Neural progenitor cell (in vitro differentiated cells): ENCODE data around the gene PLEKHG2. TPM values are rescaled to one million over a fixed set of nuclear protein-coding genes. Genes with fewer than 3 reads are reported as not detected.
A peak's percentile ranks its signal among the peaks of the same experiment; 100 is the strongest.

Experiments used
- DNase-seq: peaks from one replicate; pipeline ENCODE4 v3.0.0-alpha.2; 2016; ENCODE audit warnings: low spot score
- H2AFZ ChIP-seq: fragments of 200-600 bp; sonication (generic); replicated peaks from 2 replicates; pipeline ENCODE4 v1.6.1; 2016; ENCODE audit warnings: antibody characterized with exemption
- H3F3A ChIP-seq: fragments of 200-600 bp; sonication (generic); 2 replicates; pipeline ENCODE4 v1.6.1; 2016; ENCODE audit warnings: antibody characterized with exemption, low read depth
- H3K27ac ChIP-seq: fragments of 200-600 bp; sonication (generic); 2 replicates; pipeline ENCODE4 v1.5.1; 2016; ENCODE audit warnings: mild to moderate bottlenecking
- H3K27me3 ChIP-seq: fragments of 200-600 bp; sonication (generic); 2 replicates; pipeline ENCODE4 v1.6.1; 2016; ENCODE audit warnings: mild to moderate bottlenecking, moderate library complexity
- H3K36me3 ChIP-seq: fragments of 200-600 bp; sonication (generic); 2 replicates; pipeline ENCODE4 v1.5.1; 2016
- H3K4me1 ChIP-seq: fragments of 200-600 bp; sonication (generic); 2 replicates; pipeline ENCODE4 v1.6.1; 2016; ENCODE audit warnings: mixed run types
- H3K4me2 ChIP-seq: fragments of 200-600 bp; sonication (generic); 2 replicates; pipeline ENCODE4 v1.6.1; 2016
- H3K4me3 ChIP-seq: fragments of 200-600 bp; sonication (generic); 2 replicates; pipeline ENCODE4 v1.5.1; 2016
- H3K79me2 ChIP-seq: fragments of 200-600 bp; sonication (generic); 2 replicates; pipeline ENCODE4 v1.6.1; 2016; ENCODE audit warnings: low read depth
- H3K9ac ChIP-seq: fragments of 200-600 bp; sonication (generic); 2 replicates; pipeline ENCODE4 v1.6.1; 2016
- H3K9me3 ChIP-seq: fragments of 200-600 bp; sonication (generic); 2 replicates; pipeline ENCODE4 v1.5.1; 2016; ENCODE audit warnings: low read depth
- H4K20me1 ChIP-seq: fragments of 200-600 bp; sonication (generic); 2 replicates; pipeline ENCODE4 v1.6.1; 2016; ENCODE audit warnings: low read depth
- H3K27ac Mint-ChIP-seq: 3 replicates; pipeline ENCODE4 v1.8.0; 2021; ENCODE audit warnings: mixed read lengths
- H3K27me3 Mint-ChIP-seq: 2 replicates; pipeline ENCODE4 v1.8.0; 2022; ENCODE audit warnings: low read depth, mild to moderate bottlenecking, inconsistent platforms, moderate library complexity, mixed read lengths; ENCODE audit not compliant: insufficient read depth
- H3K36me3 Mint-ChIP-seq: 3 replicates; pipeline ENCODE4 v1.8.0; 2021; ENCODE audit warnings: mixed read lengths
- H3K4me1 Mint-ChIP-seq: 3 replicates; pipeline ENCODE4 v1.8.0; 2021; ENCODE audit warnings: mixed read lengths
- H3K4me3 Mint-ChIP-seq: 3 replicates; pipeline ENCODE4 v1.8.0; 2021; ENCODE audit warnings: mild to moderate bottlenecking, moderate library complexity, mixed read lengths
- H3K9me3 Mint-ChIP-seq: 3 replicates; pipeline ENCODE4 v1.8.0; 2020; ENCODE audit warnings: mixed read lengths
- CTCF ChIP-seq: fragments of 200-600 bp; sonication (generic); IDR thresholded peaks from 2 replicates; pipeline ENCODE4 v1.5.1; 2017; ENCODE audit warnings: antibody characterized with exemption, mild to moderate bottlenecking
- EZH2 ChIP-seq: fragments of 200-600 bp; sonication (generic); IDR thresholded peaks from 2 replicates; pipeline ENCODE4 v1.6.1; 2017; ENCODE audit warnings: antibody characterized with exemption, mild to moderate bottlenecking, moderate library complexity
- EZH2phosphoT487 ChIP-seq: fragments of 200-600 bp; sonication (generic); IDR thresholded peaks from 2 replicates; pipeline ENCODE4 v1.6.1; 2017; ENCODE audit warnings: antibody characterized with exemption
- total RNA-seq: library from RNA; depleted of rRNA; stranded (reverse); fragments of >200 nt; gene quantifications from 2 replicates; pipeline ENCODE4 v1.2.3, GENCODE V29; 2015; ENCODE audit warnings: low replicate concordance

PLEKHG2 gene
- 10.7 and 46.9 TPM in 2 replicates for total RNA-seq

- DNase-seq: peak; percentile 100
- peak within 1 kb of the TSS; percentile 82 for H3K27ac ChIP-seq
- H3K4me1 ChIP-seq: peaks cover 22% of the 10 kb centered on the region
- H3K4me2 ChIP-seq: peak within 1 kb of the TSS; percentile 86
- peak within 1 kb of the TSS; percentile 98 for H3K4me3 ChIP-seq
- no peak for TF ChIP-seq EZH2
- TF ChIP-seq CTCF: peak; percentile 95
- H3K27me3 ChIP-seq: peaks cover 17% of the 10 kb centered on the region
- H3K79me2 ChIP-seq: peaks cover 41% of the 10 kb centered on the region
- Mint-ChIP-seq H3K9me3 (peaks cover 4% of the 10 kb centered on the region), H3K4me3 (peak within 1 kb of the TSS; percentile 99), H3K4me1 (peaks cover 49% of the 10 kb centered on the region), H3K27me3 (peaks cover 24% of the 10 kb centered on the region), H3K36me3 (peaks cover 10% of the 10 kb centered on the region), H3K27ac (peak within 1 kb of the TSS; percentile 99)
- H2AFZ ChIP-seq: no peak within 1 kb of the TSS
- H4K20me1 ChIP-seq: peaks cover 40% of the 10 kb centered on the region
- H3K9ac ChIP-seq: peak within 1 kb of the TSS; percentile 79
- no peaks in the 10 kb centered on the region for H3K36me3 ChIP-seq
- no peaks in the 10 kb centered on the region for H3K9me3 ChIP-seq
- H3F3A ChIP-seq: peaks cover 42% of the 10 kb centered on the region
Observed at GRCh38 chr19:39412100-39412866, at the start of gene PLEKHG2. Gene PLEKHG2, plus strand, starts transcription at chr19:39412669. Its CDS starts 1,418 bp downstream, at chr19:39414087.

- H3K79me2 ChIP-seq: no peaks in the 10 kb centered on the region
- no peak overlapping the region for H2AFZ ChIP-seq
- no peak overlapping the region for H3K4me2 ChIP-seq
- H3K9me3 ChIP-seq: no peaks in the 10 kb centered on the region
- peaks cover 4% of the 10 kb centered on the region for H3K36me3 ChIP-seq
- Mint-ChIP-seq H3K27me3 (peaks cover 4% of the 10 kb centered on the region), H3K4me1 (no peaks in the 10 kb centered on the region), H3K9me3 (no peaks in the 10 kb centered on the region), H3K27ac (no peak overlapping the region), H3K4me3 (no peak overlapping the region), H3K36me3 (peaks cover 17% of the 10 kb centered on the region)
- no peaks in the 10 kb centered on the region for H3K27me3 ChIP-seq
- H3K4me3 ChIP-seq: no peak overlapping the region
- H3K27ac ChIP-seq: no peak overlapping the region
- peaks cover 29% of the 10 kb centered on the region for H4K20me1 ChIP-seq
- no peaks in the 10 kb centered on the region for H3K4me1 ChIP-seq
- H3K9ac ChIP-seq: no peak overlapping the region
- no peaks in the 10 kb centered on the region for H3F3A ChIP-seq
- no peak for DNase-seq
- TF ChIP-seq EZH2phosphoT487 (no peak), EZH2 (no peak), CTCF (no peak)
Observed at GRCh38 chr19:39362682-39363657, 49.5 kb upstream of the PLEKHG2 start.

- Mint-ChIP-seq H3K27me3 (peaks cover 4% of the 10 kb centered on the region), H3K9me3 (no peaks in the 10 kb centered on the region), H3K4me3 (no peak overlapping the region), H3K27ac (peak overlapping the region; percentile 21), H3K36me3 (peaks cover 21% of the 10 kb centered on the region), H3K4me1 (no peaks in the 10 kb centered on the region)
- Histone ChIP-seq H3K36me3 (peaks cover 4% of the 10 kb centered on the region), H3K79me2 (no peaks in the 10 kb centered on the region), H3F3A (no peaks in the 10 kb centered on the region), H3K27me3 (no peaks in the 10 kb centered on the region), H3K4me2 (no peak overlapping the region), H3K27ac (no peak overlapping the region), H3K9ac (no peak overlapping the region), H4K20me1 (peaks cover 29% of the 10 kb centered on the region), H3K9me3 (no peaks in the 10 kb centered on the region), H2AFZ (no peak overlapping the region), H3K4me1 (no peaks in the 10 kb centered on the region), H3K4me3 (no peak overlapping the region)
- no peak for DNase-seq
- TF ChIP-seq EZH2phosphoT487 (no peak), CTCF (no peak), EZH2 (no peak)
Observed at GRCh38 chr19:39363901-39364457, 48.5 kb upstream of the PLEKHG2 start.
